H1 (cell line): ENCODE results near the gene KIAA0513. TPM values are rescaled to one million over a fixed set of nuclear protein-coding genes. Genes with fewer than 3 reads are reported as not detected.

Source experiments
- CTCF ChIA-PET: fragments of 300-600 bp; sonication (Branson Sonifier 250); formaldehyde crosslinking; loops from one replicate; lab custom pipeline; 2021; ENCODE audit not compliant: partially characterized antibody; lab: Charles Lee
- POLR2A ChIA-PET: fragments of 300-600 bp; sonication (Branson Sonifier 250); formaldehyde crosslinking; loops from one replicate; lab custom pipeline; 2021; ENCODE audit warnings: inconsistent platforms; ENCODE audit not compliant: partially characterized antibody; lab: Charles Lee
- DNase-seq, 2 experiments: peaks; one replicate each; pipeline versions ENCODE4 v3.0.0 to v3.0.0-alpha.2; 2010 to 2022; ENCODE audit warnings: low spot score in 2 of 2, low read depth in 1 of 2, mixed read lengths in 1 of 2
- FAIRE-seq: peaks from 2 replicates; lab custom pipeline; 2011; peaks lifted over from hg19 to GRCh38; lab: Jason Lieb, UNC
- H2AFZ ChIP-seq: 2 replicates; pipeline ENCODE4 v1.8.1; 2012; ENCODE audit warnings: low read length, inconsistent platforms
- H2AK5ac ChIP-seq: 2 replicates; pipeline ENCODE4 v1.6.1; 2013; ENCODE audit warnings: low read depth, low read length
- H2BK120ac ChIP-seq: replicated peaks from 2 replicates; pipeline ENCODE3; 2013; ENCODE audit warnings: low read depth, low read length, inconsistent platforms
- H2BK12ac ChIP-seq: 2 replicates; pipeline ENCODE4 v1.6.1; 2013; ENCODE audit warnings: low read depth, low read length
- H2BK15ac ChIP-seq: 2 replicates; pipeline ENCODE4 v1.6.1; 2013; ENCODE audit warnings: low read length
- H2BK20ac ChIP-seq: 2 replicates; pipeline ENCODE4 v1.6.1; 2013; ENCODE audit warnings: low read length
- H2BK5ac ChIP-seq: 2 replicates; pipeline ENCODE4 v1.6.1; 2013; ENCODE audit warnings: low read depth, low read length
- H3K14ac ChIP-seq: 2 replicates; pipeline ENCODE4 v1.6.1; 2013; ENCODE audit warnings: inconsistent platforms; ENCODE audit not compliant: insufficient read length
- H3K18ac ChIP-seq: 2 replicates; pipeline ENCODE4 v1.6.1; 2013; ENCODE audit warnings: low read length; ENCODE audit errors: extremely low read depth
- H3K23ac ChIP-seq: 2 replicates; pipeline ENCODE4 v1.6.1; 2013; ENCODE audit warnings: inconsistent platforms; ENCODE audit not compliant: insufficient read length
- H3K23me2 ChIP-seq: 2 replicates; pipeline ENCODE4 v1.6.1; 2013; ENCODE audit warnings: low read depth, low read length
- H3K27ac ChIP-seq: 2 replicates; pipeline ENCODE4 v1.6.1; 2011; ENCODE audit warnings: low read depth, low read length, inconsistent platforms
- H3K27me3 ChIP-seq, 4 experiments: replicated peaks in 1 of 4; 1 replicate in 1 of 4; 2 replicates in 3 of 4; pipeline versions ENCODE4 v1.6.1 to v1.8.1; 2011 to 2013; ENCODE audit warnings: low read length in 3 of 4, mild to moderate bottlenecking in 3 of 4, inconsistent platforms in 2 of 4, mixed read lengths in 2 of 4, moderate library complexity in 1 of 4; ENCODE audit not compliant: control insufficient read depth in 3 of 4, insufficient read depth in 3 of 4; ENCODE audit errors: extremely low read depth in 1 of 4
- H3K36me3 ChIP-seq, 4 experiments: 2 replicates each; pipeline versions ENCODE4 v1.6.1 to v1.8.1; 2011 to 2013; ENCODE audit warnings: mild to moderate bottlenecking in 4 of 4, low read length in 3 of 4, moderate library complexity in 2 of 4, control low read depth in 1 of 4, inconsistent platforms in 1 of 4; ENCODE audit not compliant: insufficient read depth in 4 of 4, control insufficient read depth in 2 of 4
- H3K4ac ChIP-seq: replicated peaks from 2 replicates; pipeline ENCODE3; 2013; ENCODE audit warnings: low read length, low read depth, mixed read lengths, inconsistent platforms; ENCODE audit not compliant: insufficient read length
- H3K4me1 ChIP-seq, 4 experiments: replicated peaks in 1 of 4; 1 replicate in 1 of 4; 2 replicates in 3 of 4; pipeline versions ENCODE4 v1.6.1 to v1.8.1; 2011 to 2013; ENCODE audit warnings: low read length in 3 of 4, inconsistent platforms in 2 of 4, mixed read lengths in 1 of 4; ENCODE audit not compliant: insufficient read depth in 4 of 4, control insufficient read depth in 3 of 4
- H3K4me2 ChIP-seq, 2 experiments: 2 replicates each; pipeline versions ENCODE4 v1.6.1 to v1.8.1; 2011 to 2013; ENCODE audit warnings: low read depth in 2 of 2, low read length in 2 of 2, control low read depth in 1 of 2, inconsistent platforms in 1 of 2, mild to moderate bottlenecking in 1 of 2; ENCODE audit not compliant: insufficient read depth in 1 of 2
- H3K4me3 ChIP-seq, 4 experiments: fragments of 200-600, 300-600 bp in 1 of 4; sonication (generic), shearing (Covaris generic), sonication (Bioruptor Twin) in 1 of 4; 2 replicates each; pipeline versions ENCODE4 v1.5.1 to v1.8.1; 2011 to 2016; ENCODE audit warnings: low read length in 4 of 4, low read depth in 3 of 4, control low read depth in 2 of 4, inconsistent platforms in 2 of 4, mild to moderate bottlenecking in 2 of 4, mixed read lengths in 1 of 4, moderate library complexity in 1 of 4; ENCODE audit not compliant: insufficient read depth in 2 of 4; ENCODE audit errors: extremely low read depth in 1 of 4
- H3K56ac ChIP-seq: replicated peaks from 2 replicates; pipeline ENCODE3; 2013; ENCODE audit warnings: low read depth, mild to moderate bottlenecking, mixed read lengths, low read length, inconsistent platforms; ENCODE audit not compliant: insufficient read length
- H3K79me1 ChIP-seq: 2 replicates; pipeline ENCODE4 v1.6.1; 2013; ENCODE audit warnings: low read depth, low read length, control low read depth
- H3K79me2 ChIP-seq, 2 experiments: 2 replicates each; pipeline versions ENCODE4 v1.6.1 to v1.8.1; 2012 to 2013; ENCODE audit warnings: low read length in 2 of 2, mild to moderate bottlenecking in 2 of 2, inconsistent platforms in 1 of 2; ENCODE audit not compliant: insufficient read depth in 2 of 2, control insufficient read depth in 1 of 2
- H3K9ac ChIP-seq, 4 experiments: replicated peaks in 1 of 4; 1 replicate in 1 of 4; 2 replicates in 3 of 4; pipeline versions ENCODE4 v1.6.1 to v1.8.1; 2011 to 2013; ENCODE audit warnings: low read depth in 3 of 4, low read length in 3 of 4, control low read depth in 2 of 4, mild to moderate bottlenecking in 2 of 4, moderate library complexity in 2 of 4, inconsistent platforms in 1 of 4; ENCODE audit errors: extremely low read depth in 1 of 4
- H3K9me3 ChIP-seq, 2 experiments: 2 replicates each; pipeline versions ENCODE4 v1.6.1 to v1.8.1; 2012 to 2013; ENCODE audit warnings: mild to moderate bottlenecking in 2 of 2, moderate library complexity in 2 of 2, control low read depth in 1 of 2, inconsistent platforms in 1 of 2, low read depth in 1 of 2, low read length in 1 of 2, mixed read lengths in 1 of 2; ENCODE audit not compliant: insufficient read depth in 2 of 2
- H4K20me1 ChIP-seq, 2 experiments: replicated peaks in 1 of 2; 2 replicates each; pipeline versions ENCODE3 to v1.8.1; 2011 to 2013; ENCODE audit warnings: inconsistent platforms in 2 of 2, low read length in 2 of 2, mild to moderate bottlenecking in 1 of 2; ENCODE audit not compliant: insufficient read depth in 2 of 2, control insufficient read depth in 1 of 2
- H4K5ac ChIP-seq: 2 replicates; pipeline ENCODE4 v1.6.1; 2013; ENCODE audit warnings: low read length, low read depth, mixed read lengths, inconsistent platforms; ENCODE audit not compliant: insufficient read length
- H4K8ac ChIP-seq: 2 replicates; pipeline ENCODE4 v1.8.0; 2013; ENCODE audit warnings: mild to moderate bottlenecking, moderate library complexity, low read length, inconsistent platforms; ENCODE audit not compliant: insufficient read depth; ENCODE audit errors: extremely low read depth
- H4K91ac ChIP-seq: replicated peaks from 2 replicates; pipeline ENCODE3; 2013; ENCODE audit warnings: low read length, mixed read lengths, inconsistent platforms; ENCODE audit not compliant: insufficient read length
- CTCF ChIP-seq, 3 experiments: IDR thresholded peaks; 1 replicate in 2 of 3; 2 replicates in 1 of 3; pipeline versions ENCODE4 v1.5.1 to v1.6.1; 2011; ENCODE audit warnings: low read length in 3 of 3, mild to moderate bottlenecking in 3 of 3, inconsistent platforms in 2 of 3, low read depth in 1 of 3, moderate library complexity in 1 of 3; ENCODE audit not compliant: insufficient read depth in 1 of 3; ENCODE audit errors: control extremely low read depth in 1 of 3
- HDAC6 ChIP-seq: IDR thresholded peaks from one replicate; pipeline ENCODE4 v1.7.1; 2012; ENCODE audit warnings: low read depth, mild to moderate bottlenecking, inconsistent platforms, low read length, moderate library complexity
- RAD21 ChIP-seq, 2 experiments: IDR thresholded peaks in 1 of 2; conservative IDR thresholded peaks in 1 of 2; 2 replicates each; pipeline ENCODE4 v1.6.1; 2011; ENCODE audit warnings: low read depth in 2 of 2, low read length in 2 of 2, improper control_type of control experiment in 1 of 2, inconsistent platforms in 1 of 2, mild to moderate bottlenecking in 1 of 2, moderate library complexity in 1 of 2
- WGBS, 2 experiments: shearing (Covaris generic) in 1 of 2; methylation state at CpG; one replicate each; pipeline versions ENCODE4 v1.1.6 to v1.1.7; 2013 to 2015; ENCODE audit warnings: low lambda C conversion rate in 2 of 2, mixed read lengths in 2 of 2, inconsistent platforms in 1 of 2, low coverage in 1 of 2, missing lambda C conversion rate in 1 of 2; ENCODE audit not compliant: insufficient replicate concordance in 2 of 2, insufficient coverage in 1 of 2, insufficient read length in 1 of 2; ENCODE audit errors: extremely low coverage in 1 of 2, missing lambda C conversion rate in 1 of 2; 5-methylcytosine and 5-hydroxymethylcytosine counted together
- polyA plus RNA-seq, 7 experiments: library from polyadenylated mRNA; depleted of rRNA in 3 of 7; stranded (reverse) in 5 of 7; unstranded in 2 of 7; fragments of >200 nt in 5 of 7; fragments of 200-250 nt in 2 of 7; gene quantifications; 1 replicate in 5 of 7; 2 replicates in 1 of 7; 4 replicates in 1 of 7; pipeline versions ENCODE4 v1.2.1 to v1.2.3, GENCODE V29; 2011 to 2013; ENCODE audit warnings: missing spikeins in 2 of 7, mixed read lengths in 2 of 7
- total RNA-seq: library from RNA; stranded (reverse); fragmentation: NEBNext Ultra II Directional; extraction: Animal tissue kit (Norgen Biotek cat#: 25700); gene quantifications from 2 replicates; pipeline ENCODE4 v1.2.1, GENCODE V29; 2021

The KIAA0513 gene
- total and polyA plus RNA-seq, 2 of the 8 experiments (the other 6 are each of a cell fraction or from before 2014, with no cell fraction given) = 2.1 to 6.1 TPM

GRCh38 chr16:85056211-85056748 lies 28.7 kb downstream of the KIAA0513 start:
- H3K9ac ChIP-seq = no peak overlapping the region
- DNase-seq (no peak), FAIRE-seq (no peak)
- no peaks in the 10 kb centered on the region for H3K23me2 ChIP-seq
- no peaks in the 10 kb centered on the region for H3K9me3 ChIP-seq
- H2BK15ac ChIP-seq = peak overlapping the region; percentile 63; the same call in 1 of the 2 replicates
- no peaks in the 10 kb centered on the region for H3K79me1 ChIP-seq
- no peak overlapping the region for H3K23ac ChIP-seq
- H4K8ac ChIP-seq = peak overlapping the region; percentile 80
- H3K79me2 ChIP-seq = no peaks in the 10 kb centered on the region
- no peak overlapping the region for H3K14ac ChIP-seq
- peaks cover 0 to 5% (median 3%) of the 10 kb centered on the region in 4 experiments; a peak in 4 of 7 replicates for H3K4me1 ChIP-seq
- no peak overlapping the region for H3K4ac ChIP-seq
- TF ChIP-seq HDAC6 (no peak), CTCF (IDR thresholded peaks at IDR 0.05; ENCODE audit: control extremely low read depth in 1 of 3, insufficient read depth in 1 of 3, low read depth in 1 of 3, low read length in 3 of 3) (peak; percentile 68 to 69 (median 68)), RAD21 (IDR thresholded peaks at IDR 0.05 in 1 of 2, conservative IDR thresholded peaks at IDR 0.05 in 1 of 2; ENCODE audit: low read depth in 2 of 2, low read length in 2 of 2) (peak; percentile 33 to 58; a peak in 3 of 4 replicates)
- peak overlapping the region; percentile 32; the same call in 1 of the 2 replicates for H2BK20ac ChIP-seq
- H4K20me1 ChIP-seq = no peaks in the 10 kb centered on the region
- 73% methylated on average over 16 of the region's 16 CpGs; no CpG with 5 or more reads in 1 of the 2 experiments for WGBS, 2 experiments
- no peak overlapping the region; the same call in 1 of the 2 replicates for H3K18ac ChIP-seq
- H3K56ac ChIP-seq = no peak overlapping the region
- H2BK5ac ChIP-seq = no peak overlapping the region
- H2BK12ac ChIP-seq = no peak overlapping the region
- H2AK5ac ChIP-seq = no peak overlapping the region
- H2AFZ ChIP-seq = no peak overlapping the region
- no peak overlapping the region for H3K4me3 ChIP-seq
- H3K4me2 ChIP-seq = no peak overlapping the region
- CTCF ChIA-PET = interaction anchor here (0.7 to 5.8 kb wide), 28 partner anchors 10 to 480 kb away, joined by 3 to 59 read pairs (median 7); partner anchors contain the start of gene KIAA0513
- no peaks in the 10 kb centered on the region for H3K36me3 ChIP-seq
- peak overlapping the region; percentile 72 for H4K91ac ChIP-seq
- no peaks in the 10 kb centered on the region for H3K27me3 ChIP-seq
- POLR2A ChIA-PET = interaction anchor here (2.4 kb wide), 1 partner anchor 10 kb away, joined by 5 read pairs; no protein-coding TSS in a partner anchor
- no peak overlapping the region for H2BK120ac ChIP-seq
- H4K5ac ChIP-seq = no peak overlapping the region
- no peak overlapping the region for H3K27ac ChIP-seq
